T follicular helper cell (primary cell): Measurements from ENCODE around the gene NDUFC2.
A peak's percentile ranks its signal among the peaks of the same experiment; 100 is the strongest.
"Not testable (repeated sequence)": the region's sequence is repeated elsewhere in the genome, so short reads cannot be mapped to it uniquely, and the experiment has no call there.

ENCODE experiments used
- DNase-seq: peaks from one replicate; pipeline ENCODE4 v3.0.0-alpha.2; 2020; ENCODE audit warnings: low read depth
- total RNA-seq, 2 experiments: gene quantifications; one replicate each; lab custom pipeline; 2026; lab: John Stamatoyannopoulos, UW

Gene NDUFC2
- total RNA-seq, result 10.4 to 11.0 reads per million in 2 experiments

DNA sequence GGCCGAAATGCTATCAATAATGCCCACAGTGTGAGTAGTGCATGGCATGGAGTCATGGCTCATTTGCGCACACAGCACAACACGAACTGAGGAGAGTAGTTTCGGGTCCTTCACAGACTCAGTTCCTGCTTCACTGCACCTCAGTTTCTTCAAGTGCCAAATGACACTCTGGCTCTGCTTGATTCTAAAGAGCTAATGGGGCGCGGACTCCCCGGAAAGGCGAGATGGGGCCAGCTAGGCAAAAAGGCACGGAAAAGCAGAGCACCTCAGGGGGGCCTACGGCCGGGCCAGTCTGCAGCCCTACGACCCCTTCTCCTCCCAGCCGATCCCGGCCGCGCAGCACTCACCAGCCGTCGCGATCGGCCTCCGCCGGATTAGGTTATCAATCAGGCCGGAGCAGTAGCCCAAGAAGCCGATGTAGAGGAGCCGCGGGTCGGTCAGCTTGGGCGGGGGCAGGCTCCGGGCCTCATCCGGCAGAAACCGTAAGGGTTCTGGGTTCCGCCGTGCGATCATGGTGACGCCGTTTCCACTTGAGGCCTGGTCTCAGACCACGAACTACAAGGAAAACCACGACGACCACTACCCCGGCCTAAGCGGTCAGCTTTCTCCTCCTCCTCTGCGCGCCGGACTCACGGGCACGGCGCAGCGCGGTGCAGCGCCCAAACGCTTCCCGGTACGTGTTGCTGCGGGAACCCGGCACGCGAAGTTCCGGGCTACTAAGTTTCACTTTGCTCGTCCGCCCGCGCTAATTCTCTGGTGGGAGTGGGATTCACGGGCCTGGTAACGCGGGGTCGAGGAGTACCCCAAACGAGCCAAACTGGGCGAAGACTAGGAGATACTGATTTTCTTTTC, at the start of gene NDUFC2:
Gene NDUFC2 (minus strand): TSS at position 631 of the 852 bp plus-strand sequence. CDS start 118 bp downstream, at position 513.
- DNase-seq, result peak; percentile 35

DNA sequence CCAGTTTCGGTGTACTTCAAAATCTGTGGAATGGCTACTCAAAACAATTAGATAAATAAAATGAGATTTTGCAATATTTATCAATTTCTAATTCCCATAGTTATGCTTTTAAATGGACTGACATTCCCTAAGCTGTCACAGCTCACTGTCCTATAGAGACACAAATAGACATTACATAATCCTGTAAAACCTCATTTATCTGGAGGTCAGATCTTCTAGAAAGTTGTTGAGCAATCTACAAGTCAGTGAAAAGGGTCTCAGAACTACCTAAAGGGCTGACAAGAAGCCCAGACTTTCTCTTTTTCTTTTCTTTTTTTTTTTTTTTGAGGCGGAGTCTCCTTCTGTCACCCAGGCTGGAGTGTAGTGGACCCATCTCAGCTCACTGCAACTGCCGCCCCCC, 47.7 kb upstream of the NDUFC2 start:
- no peak for DNase-seq

DNA sequence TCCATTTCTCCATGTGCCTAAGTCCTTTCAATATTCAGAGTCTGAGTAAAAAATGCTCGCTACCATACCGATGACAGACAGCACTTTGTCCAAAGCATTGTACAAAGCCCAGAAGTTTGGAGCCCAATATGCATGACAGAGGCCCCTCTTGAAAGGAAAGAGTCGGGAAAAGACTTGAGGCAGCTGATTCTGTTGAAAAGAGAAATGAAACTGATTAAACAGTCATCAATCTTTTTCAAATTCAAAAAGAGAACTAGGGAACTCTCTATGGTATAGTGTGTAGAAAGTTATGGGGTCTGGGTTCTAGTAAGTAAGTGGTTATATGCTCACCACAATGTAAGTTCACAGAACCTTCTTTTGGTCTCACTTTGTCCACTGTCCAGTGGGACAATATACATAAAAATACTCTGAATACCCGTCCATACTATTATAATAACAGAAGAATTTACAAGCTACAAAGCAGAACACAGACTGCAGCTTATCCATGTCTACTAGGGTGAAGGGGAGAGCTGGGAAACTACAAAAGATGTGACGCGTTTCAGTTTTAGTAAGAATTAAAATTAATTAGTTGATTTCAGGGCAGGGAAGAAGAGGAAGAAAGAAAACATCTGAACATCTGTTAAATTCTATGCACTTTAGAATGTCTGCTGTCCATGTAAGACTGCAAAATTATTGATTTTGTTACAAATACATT, 33.1 kb upstream of the NDUFC2 start:
- no peak for DNase-seq

DNA sequence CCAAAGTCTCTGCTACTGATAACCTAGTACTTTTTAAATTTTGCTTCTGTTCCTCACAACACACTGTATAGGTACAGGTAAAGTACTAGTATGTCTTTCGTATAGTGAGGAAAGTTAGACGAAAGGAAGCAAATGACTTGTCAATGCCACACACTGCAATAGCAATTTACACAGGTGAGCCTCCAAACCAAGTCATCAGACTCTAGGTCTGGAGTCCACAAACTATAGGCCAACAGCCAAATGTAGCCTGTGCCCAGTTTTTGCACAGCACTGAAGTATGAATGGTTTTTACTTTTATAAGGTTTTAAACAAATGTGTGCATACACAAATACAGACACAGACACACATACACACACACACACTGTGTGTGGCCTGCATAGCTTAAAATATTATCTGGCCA, 31.6 kb upstream of the NDUFC2 start:
- no peak for DNase-seq

DNA sequence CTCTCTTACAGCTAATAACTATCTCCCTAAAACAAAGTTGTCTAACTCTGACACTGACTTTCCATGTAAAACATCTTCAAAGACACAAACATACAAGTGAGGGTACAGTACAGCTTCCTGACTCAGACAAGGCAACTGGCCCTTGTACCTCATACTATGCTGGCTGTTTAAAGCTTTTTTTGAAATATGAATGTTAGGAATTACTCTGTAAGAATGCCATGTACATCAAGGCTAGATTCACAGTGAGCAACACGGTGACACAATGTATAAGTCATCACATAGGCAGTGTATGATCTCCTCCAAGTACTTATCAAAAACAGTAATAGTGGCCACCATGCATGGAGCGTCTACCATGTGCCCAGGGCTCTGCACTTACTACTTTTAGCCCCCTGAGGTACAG, 31.2 kb upstream of the NDUFC2 start:
- DNase-seq, result no peak

DNA sequence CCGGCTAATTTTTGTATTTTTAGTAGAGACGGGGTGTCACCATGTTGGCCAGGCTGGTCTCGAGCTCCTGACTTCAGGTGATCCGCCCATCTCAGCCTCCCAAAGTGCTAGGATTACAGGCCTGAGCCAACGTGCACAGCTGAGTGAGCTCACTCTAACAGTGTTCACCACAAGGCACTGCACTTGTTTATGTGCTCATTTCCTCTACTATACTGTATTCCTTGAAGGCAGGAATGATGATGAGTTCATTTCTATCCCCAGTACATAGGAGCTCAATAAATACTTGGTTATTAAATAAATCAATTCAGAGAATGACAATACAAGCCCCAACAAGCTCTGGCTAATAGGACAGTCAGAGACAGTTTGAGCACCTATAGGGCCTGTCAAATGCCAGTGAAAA, 30.7 kb upstream of the NDUFC2 start:
- DNase-seq, result no peak

DNA sequence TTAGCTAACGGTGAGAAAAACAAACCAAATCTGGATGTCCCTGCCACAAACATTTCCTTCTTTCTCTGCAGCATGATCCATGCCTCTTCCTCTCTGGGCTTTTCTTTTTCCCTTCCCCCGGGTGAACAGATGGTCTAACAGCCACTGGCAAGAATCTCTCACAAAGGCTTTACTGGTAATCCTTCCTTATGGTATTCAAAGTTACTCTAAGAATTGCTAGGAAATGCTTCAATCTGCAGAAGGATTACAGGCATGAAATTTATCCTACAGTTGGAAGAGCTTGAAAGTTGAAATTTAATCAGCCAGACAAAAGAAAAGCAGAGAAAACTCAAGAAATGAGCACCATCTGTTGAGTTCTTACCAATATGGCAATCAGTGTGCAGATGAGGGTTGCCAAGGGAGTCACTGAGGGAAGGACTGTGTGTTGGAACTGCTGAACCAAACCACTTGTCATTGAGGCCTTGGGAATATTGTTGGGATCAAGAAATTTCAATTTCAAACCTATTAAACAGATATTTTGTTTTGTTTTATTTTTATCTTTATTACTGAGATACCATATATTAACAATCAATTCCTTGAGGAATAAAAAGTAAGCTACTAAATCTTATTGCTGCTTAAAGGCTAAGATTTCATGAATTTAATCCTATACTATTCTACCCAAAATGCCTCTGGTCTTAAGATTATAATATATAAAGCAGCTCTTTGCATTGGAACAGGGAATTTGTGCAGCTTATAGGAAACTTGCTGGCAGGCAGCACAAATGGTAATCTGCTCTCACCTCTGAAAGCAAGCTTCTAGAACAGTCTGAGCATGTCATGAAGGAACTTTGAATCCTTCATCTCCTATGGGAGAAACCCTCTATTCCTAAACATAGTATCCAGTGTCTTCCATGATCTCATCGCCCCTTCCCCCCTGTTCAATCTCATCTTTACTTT, 29.7 kb upstream of the NDUFC2 start:
- DNase-seq, result no peak

DNA sequence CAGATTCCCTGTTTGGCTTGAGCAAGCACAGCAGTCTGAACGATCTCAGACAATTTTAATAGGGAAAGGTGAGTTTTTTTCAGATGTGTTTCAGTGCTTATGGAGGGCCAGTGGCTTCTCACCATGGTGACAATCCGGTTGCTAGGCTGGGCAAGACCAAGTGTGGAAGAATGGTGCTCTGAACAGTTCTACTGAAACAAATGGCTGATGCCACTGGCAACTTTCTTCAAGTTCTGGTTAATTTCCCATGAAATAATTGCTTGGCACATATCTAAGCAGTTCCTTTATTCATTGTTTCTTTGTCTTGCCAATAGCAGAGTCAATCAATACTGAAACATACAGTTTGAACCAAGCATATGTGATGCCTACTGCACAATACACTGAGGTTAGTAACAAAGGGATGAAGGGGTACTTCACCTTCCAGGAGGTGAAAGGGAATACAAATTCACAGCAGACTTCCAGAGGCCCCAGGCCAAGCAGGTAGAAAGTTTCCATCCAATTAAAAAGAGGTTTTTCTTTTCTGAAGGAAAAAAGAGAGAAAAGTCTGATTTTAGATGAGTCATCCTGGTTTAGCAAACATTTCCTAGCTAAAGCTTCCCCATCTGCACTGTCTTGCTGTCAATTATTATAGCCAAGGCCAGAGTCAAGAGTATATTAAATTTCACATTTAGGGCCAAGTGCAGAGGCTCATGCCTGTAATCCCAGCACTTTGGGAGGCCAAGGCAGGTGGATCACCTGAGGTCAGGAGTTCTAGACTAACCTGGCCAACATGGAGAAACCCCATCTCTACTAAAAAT, 21.2 kb upstream of the NDUFC2 start:
- DNase-seq, result no peak

DNA sequence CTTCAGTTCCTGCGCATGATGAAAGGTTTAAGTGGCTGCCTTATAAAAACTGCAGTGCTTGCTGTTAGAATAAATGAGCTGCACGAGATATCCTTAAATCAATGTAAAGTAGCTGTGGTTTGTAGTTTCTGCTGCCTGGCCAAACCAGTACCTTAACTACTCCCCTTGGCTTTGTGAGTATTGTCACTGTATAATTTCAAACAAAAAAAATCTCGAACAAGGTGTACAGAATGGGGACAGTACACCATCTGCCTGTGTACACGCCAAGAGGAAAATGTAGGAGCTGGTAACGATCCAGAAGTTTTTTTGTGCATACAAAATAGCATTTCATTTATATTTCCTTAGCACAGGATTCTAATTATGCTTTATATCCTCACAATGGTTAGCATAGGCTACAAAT, 20.6 kb upstream of the NDUFC2 start:
- no peak for DNase-seq

DNA sequence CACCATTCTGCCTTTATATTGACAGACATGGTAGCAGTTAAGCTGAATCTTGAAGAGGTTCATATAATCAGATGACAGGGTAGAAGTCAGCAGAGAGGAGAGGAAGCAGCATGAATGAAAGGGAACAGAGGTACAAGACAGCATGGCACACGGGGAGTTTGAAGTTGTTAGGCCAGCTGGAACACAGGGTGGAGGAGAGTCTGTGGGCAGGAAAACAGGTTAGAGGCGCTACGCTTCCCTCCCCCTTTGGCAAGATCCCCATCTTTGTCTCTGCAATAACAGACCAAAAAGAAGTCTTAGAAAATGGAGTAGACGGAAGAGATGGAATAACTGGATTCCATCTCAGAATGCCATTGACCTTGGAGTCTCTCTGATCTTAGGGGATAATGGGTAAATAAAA, 20.0 kb upstream of the NDUFC2 start:
- DNase-seq, result no peak

DNA sequence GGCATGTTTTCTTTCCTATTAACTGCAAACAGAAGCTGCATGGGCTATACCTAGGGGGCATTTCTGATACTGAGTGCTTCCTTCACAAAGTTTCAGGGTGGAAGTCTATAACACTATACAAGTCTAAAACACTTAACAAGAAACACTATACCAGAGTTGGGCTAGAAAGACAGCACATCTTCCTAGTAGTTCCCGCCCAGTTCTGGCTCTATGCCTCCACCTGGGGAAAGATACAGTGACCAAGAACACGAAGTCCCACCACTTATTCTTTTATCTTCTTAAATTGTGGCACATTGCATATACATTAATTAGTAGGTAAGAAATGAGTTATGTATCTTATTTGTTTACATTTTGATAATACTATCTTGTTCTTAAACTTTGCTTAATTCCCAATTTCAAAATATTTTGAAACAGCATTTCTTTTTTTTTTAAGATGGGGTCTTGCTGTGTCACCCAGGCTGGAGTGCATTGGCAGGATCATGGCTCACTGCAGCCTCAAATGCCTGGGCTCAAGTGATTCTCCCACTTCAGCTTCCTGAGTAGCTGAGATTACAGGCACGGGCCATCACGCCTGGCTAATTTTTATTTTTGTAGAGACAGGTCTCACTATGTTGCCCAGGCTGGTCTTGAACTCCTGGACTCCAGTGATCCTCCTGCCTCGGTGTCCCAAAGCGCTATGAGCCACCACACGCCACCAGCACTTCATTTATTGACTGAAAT, 18.2 kb upstream of the NDUFC2 start:
- no peak for DNase-seq

DNA sequence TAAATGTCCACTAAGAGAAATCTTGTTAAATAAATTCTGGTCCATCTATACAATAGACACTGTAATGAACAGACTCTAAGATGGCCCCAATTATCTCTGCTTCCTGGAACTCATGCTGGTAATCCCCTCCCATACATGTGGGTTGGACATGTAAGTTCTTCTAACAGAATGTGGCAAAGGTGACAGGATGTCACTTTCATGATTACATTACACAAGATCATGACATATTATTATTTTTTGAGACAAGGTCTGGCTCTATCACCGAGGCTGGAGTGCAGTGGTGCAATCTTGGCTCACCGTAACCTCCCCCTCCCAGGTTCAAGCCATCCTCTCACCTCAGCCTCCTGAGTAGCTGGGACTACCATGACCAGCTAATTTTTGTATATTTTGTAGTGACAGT, 14.6 kb upstream of the NDUFC2 start:
- DNase-seq, result no peak

DNA sequence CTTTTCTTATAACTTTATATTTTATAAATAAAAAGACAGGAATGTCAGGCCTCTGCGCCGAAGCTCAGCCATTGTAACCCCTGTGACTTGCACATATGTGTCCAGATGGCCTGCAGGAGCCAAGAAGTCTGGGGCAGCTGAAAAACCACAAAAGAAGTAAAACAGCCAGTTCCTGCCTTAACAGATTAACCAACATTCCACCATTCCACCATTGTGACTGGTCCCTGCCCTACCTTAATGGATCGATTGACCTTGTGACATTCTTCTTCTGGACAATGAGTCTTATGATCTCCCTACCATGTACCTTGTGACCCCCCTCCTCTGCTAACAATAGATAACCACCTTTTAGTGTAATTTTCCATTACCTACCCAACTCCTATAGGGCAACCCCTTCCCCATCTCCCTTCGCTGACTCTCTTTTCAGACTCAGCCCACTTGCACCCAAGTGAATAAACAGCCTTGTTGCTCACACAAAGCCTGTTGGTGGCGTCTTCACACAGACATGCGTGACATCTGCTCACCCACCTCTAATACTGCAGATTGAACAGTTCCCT, 6.9 kb upstream of the NDUFC2 start:
- DNase-seq, result not testable (repeated sequence)

DNA sequence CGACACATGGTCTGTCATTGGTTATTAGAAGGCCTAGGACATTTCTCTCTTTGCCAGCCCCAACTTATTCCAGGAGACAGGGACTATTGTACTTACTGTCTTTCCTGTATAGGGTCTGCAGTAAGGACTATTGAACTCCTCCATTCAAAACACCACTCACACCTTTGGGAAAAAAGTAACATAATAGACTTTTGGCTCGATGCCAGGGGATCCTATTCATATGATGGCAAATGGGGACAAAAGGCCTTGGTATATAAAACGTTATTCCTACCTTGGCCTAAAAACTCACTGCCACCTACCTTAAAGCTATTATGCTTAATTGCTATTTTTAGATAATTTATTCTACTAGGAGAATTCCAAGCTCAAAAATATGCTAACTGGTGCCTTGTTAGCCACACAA, 6.3 kb upstream of the NDUFC2 start:
- no peak for DNase-seq

DNA sequence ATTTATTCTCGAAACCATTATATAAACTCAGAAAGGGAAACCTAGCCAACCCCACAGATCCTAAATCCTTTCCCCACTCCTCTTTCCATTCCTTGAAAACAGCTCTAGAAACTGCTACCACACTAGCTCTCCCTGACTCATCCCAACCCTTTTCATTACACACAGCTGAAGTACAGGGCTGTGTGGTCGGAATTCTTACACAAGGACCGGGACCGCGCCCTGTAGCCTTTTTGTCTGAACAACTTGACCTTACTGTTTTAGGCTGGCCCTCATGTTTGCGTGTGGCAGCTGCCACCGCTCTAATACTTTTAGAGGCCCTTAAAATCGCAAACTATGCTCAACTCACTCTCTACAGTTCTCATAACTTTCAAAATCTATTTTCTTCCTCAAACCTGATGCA, 4.8 kb upstream of the NDUFC2 start:
- not testable (repeated sequence) for DNase-seq

DNA sequence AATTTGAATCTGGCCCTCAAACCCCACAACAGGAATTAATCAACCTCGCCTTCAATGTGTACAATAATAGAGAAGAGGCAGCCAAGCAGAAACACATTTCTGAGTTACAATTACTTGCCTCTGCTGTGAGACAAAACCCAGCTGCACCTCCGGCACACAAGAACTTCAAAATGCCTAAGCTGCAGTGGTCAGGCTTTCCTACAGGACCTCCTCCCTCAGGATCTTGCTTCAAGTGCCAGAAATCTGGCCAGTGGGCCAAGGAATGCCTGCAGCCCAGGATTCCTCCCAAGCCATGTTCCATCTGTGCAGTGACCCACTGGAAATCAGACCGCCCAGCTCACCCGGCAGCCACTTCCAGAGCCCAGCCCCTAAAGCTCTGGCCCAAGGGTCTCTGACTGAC, 3.4 kb upstream of the NDUFC2 start:
- DNase-seq, result no peak

DNA sequence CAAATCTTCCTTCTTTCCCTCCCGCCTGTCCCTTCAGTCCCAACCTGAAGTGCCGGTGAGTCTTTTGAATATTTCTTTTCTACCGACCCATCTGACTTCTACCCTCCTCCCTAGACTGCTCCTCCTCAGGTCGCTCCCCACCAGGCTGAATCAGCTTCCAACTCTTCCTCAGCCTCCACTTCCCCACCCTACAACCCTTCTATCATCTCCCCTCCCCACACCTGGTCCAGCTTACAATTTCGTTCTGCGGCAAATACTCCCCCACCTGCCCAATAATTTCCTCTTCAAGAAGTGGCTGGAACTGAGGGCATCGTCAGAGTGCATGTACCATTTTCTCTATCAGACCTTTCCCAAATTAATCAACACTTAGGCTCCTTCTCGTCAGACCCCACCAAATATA, 2.5 kb upstream of the NDUFC2 start:
- no peak for DNase-seq

DNA sequence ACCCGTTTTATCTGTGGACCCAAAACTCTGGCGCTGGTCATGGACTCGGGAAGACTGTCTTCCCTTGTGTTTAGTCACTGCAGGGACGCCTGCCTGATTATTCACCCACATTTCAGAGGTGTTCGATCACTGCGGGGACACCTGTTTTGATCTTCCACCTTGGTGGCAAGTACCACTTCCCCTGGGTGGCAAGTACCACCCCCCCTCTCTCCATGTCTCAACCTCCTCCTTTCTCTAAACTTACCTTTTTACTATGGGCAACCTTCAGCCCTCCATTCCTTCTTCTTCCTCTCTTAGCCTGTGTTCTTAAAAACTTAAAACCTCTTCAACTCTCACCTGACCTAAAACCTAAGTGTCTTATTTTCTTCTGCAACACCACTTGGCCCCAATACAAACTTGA, 1.9 kb upstream of the NDUFC2 start:
- no peak for DNase-seq

DNA sequence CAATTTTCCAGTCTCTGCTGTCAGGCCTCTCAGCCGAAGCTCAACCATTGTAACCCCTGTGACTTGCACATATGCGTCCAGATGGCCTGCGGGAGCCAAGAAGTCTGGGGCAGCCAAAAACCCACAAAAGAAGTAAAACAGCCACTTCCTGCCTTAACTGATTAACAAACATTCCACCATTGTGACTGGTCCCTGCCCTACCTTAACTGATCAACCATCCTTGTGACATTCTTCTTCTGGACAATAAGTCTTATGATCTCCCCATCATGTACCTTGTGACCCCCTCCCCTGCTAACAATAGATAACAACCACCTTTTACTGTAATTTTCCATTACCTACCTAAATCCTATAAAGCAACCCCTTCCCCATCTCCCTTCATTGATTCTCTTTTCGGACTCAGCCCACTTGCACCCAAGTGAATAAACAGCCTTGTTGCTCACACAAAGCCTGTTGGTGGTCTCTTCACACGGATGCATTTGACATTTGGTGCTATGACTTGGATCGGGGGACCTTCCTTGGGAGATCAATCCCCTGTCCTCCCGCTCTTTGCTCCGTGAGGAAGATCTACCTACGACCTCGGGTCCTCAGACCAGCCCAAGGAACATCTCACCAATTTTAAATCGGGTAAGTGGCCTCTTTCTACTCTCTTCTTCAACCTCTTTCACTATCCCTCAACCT, 1.3 kb upstream of the NDUFC2 start:
- no peak for DNase-seq
